OCI-LY7 (cell line): ENCODE data around the gene TMEM181. TPM values are rescaled to one million over a fixed set of nuclear protein-coding genes. Genes with fewer than 3 reads are reported as not detected.

ENCODE experiments used
- BruUV-seq: library from RNA; stranded (reverse); fragments of 400-500 nt; replicated peaks from 2 replicates; lab custom pipeline; 2021; lab: Mats Ljungman, UMichigan
- CTCF ChIA-PET: fragments of 300-600 bp; sonication (Branson Sonifier 250); formaldehyde crosslinking; loops from one replicate; lab custom pipeline; 2022; ENCODE audit warnings: antibody characterized with exemption; ENCODE audit not compliant: unreplicated experiment; lab: Charles Lee
- POLR2A ChIA-PET: fragments of 300-600 bp; sonication (Branson Sonifier 250); formaldehyde crosslinking; loops from one replicate; lab custom pipeline; 2022; ENCODE audit warnings: antibody characterized with exemption; lab: Charles Lee
- DNase-seq: peaks from one replicate; pipeline ENCODE4 v3.0.0-alpha.2; 2015; ENCODE audit warnings: low spot score
- H2AFZ ChIP-seq: fragments of 200-600 bp; sonication (generic), shearing (Covaris generic); 2 replicates; pipeline ENCODE4 v1.6.1; 2014; ENCODE audit warnings: mild to moderate bottlenecking, antibody characterized with exemption, low read length, moderate library complexity
- H3K27ac ChIP-seq: fragments of 200-600 bp; sonication (generic); 2 replicates; pipeline ENCODE4 v1.5.1; 2014; ENCODE audit warnings: mixed run types, low read depth, mild to moderate bottlenecking, moderate library complexity, low read length, inconsistent platforms; ENCODE audit not compliant: poor library complexity, severe bottlenecking
- H3K36me3 ChIP-seq: fragments of 200-600 bp; sonication (generic); 2 replicates; pipeline ENCODE4 v1.6.1; 2014; ENCODE audit warnings: mild to moderate bottlenecking, antibody characterized with exemption, low read length, moderate library complexity, mixed read lengths; ENCODE audit not compliant: insufficient read depth
- H3K4me1 ChIP-seq: fragments of 200-600 bp; sonication (generic); 2 replicates; pipeline ENCODE4 v1.5.1; 2014; ENCODE audit warnings: mild to moderate bottlenecking, low read length; ENCODE audit not compliant: insufficient read depth, poor library complexity, severe bottlenecking
- H3K4me2 ChIP-seq: fragments of 200-600 bp; sonication (generic); 2 replicates; pipeline ENCODE4 v1.6.1; 2014; ENCODE audit warnings: mild to moderate bottlenecking, low read length
- H3K4me3 ChIP-seq: fragments of 200-600 bp; sonication (generic); 2 replicates; pipeline ENCODE4 v1.5.1; 2014; ENCODE audit warnings: mild to moderate bottlenecking, low read depth, low read length; ENCODE audit not compliant: poor library complexity, severe bottlenecking
- H3K79me2 ChIP-seq: fragments of 200-600 bp; sonication (generic); 2 replicates; pipeline ENCODE4 v1.6.1; 2016; ENCODE audit warnings: low read depth, mild to moderate bottlenecking, low read length, moderate library complexity, mixed read lengths; ENCODE audit not compliant: insufficient read depth
- H3K9me2 ChIP-seq: fragments of 200-600 bp; sonication (generic); 2 replicates; pipeline ENCODE4 v1.6.1; 2016; ENCODE audit warnings: mild to moderate bottlenecking, low read length, mixed read lengths; ENCODE audit not compliant: insufficient read depth
- H3K9me3 ChIP-seq: fragments of 200-600 bp; sonication (generic); 2 replicates; pipeline ENCODE4 v1.6.1; 2014; ENCODE audit warnings: mild to moderate bottlenecking, mixed run types, low read length, mixed read lengths
- H4K20me1 ChIP-seq: fragments of 200-600 bp; sonication (generic); 2 replicates; pipeline ENCODE4 v1.6.1; 2014; ENCODE audit warnings: mild to moderate bottlenecking, antibody characterized with exemption, low read length, moderate library complexity, mixed read lengths; ENCODE audit not compliant: insufficient read depth
- CTCF ChIP-seq: fragments of 200-600 bp; sonication (generic); conservative IDR thresholded peaks from 2 replicates; pipeline ENCODE4 v1.5.1; 2014; ENCODE audit warnings: mild to moderate bottlenecking, antibody characterized with exemption, low read length, moderate library complexity, mixed read lengths
- EZH2phosphoT487 ChIP-seq: fragments of 200-600 bp; sonication (generic); IDR thresholded peaks from 2 replicates; pipeline ENCODE4 v1.6.1; 2018; ENCODE audit warnings: low read depth, borderline replicate concordance, mild to moderate bottlenecking, mixed run types, antibody characterized with exemption, low read length, moderate library complexity, mixed read lengths
- intact Hi-C: fragments of 100-400 bp; cut with micrococcal nuclease; formaldehyde crosslinking; loops from one replicate; pipeline ENCODE4 v1.10.0; 2022; ENCODE audit not compliant: unreplicated experiment
- total RNA-seq, 2 experiments: library from RNA; depleted of rRNA in 1 of 2; stranded (reverse); fragments of >200 nt in 1 of 2; shearing (Covaris generic) in 1 of 2; gene quantifications; 2 replicates each; pipeline ENCODE4 v1.2.3, GENCODE V29; 2014 to 2022

The TMEM181 gene
- total RNA-seq, 2 experiments from 2014 or later = 8.0 to 12.5 TPM

- Histone ChIP-seq H3K4me2 (no peak overlapping the region), H3K9me3 (no peaks in the 10 kb centered on the region), H3K27ac (no peak overlapping the region), H3K9me2 (no peaks in the 10 kb centered on the region), H2AFZ (no peak overlapping the region), H4K20me1 (no peaks in the 10 kb centered on the region), H3K79me2 (no peaks in the 10 kb centered on the region), H3K4me1 (no peaks in the 10 kb centered on the region), H3K4me3 (no peak overlapping the region), H3K36me3 (peaks cover 63% of the 10 kb centered on the region; the same call in 1 of the 2 replicates)
- ChIA-PET CTCF (no interaction called here), POLR2A (interaction anchor here (0.5 to 1.3 kb wide), 4 partner anchors 9 to 443 kb away, joined by 3 to 5 read pairs (median 3); partner anchors contain the start of gene DYNLT1)
- DNase-seq = no peak
- intact Hi-C loops = no loop called here
- TF ChIP-seq EZH2phosphoT487 (no peak), CTCF (no peak)
- BruUV-seq = no TSS peak
Measured at GRCh38 chr6:158633127-158633526, 73.2 kb downstream of the TMEM181 start.

GRCh38 chr6:158634695-158635426, 75.0 kb downstream of the TMEM181 start:
- Histone ChIP-seq H4K20me1 (no peaks in the 10 kb centered on the region), H3K9me3 (no peaks in the 10 kb centered on the region), H3K4me1 (no peaks in the 10 kb centered on the region), H2AFZ (no peak overlapping the region), H3K79me2 (no peaks in the 10 kb centered on the region), H3K4me3 (no peak overlapping the region), H3K36me3 (peaks cover 58% of the 10 kb centered on the region; the same call in 1 of the 2 replicates), H3K9me2 (no peaks in the 10 kb centered on the region), H3K27ac (no peak overlapping the region), H3K4me2 (no peak overlapping the region)
- no TSS peak for BruUV-seq
- no peak for DNase-seq
- POLR2A ChIA-PET = interaction anchor here (0.5 to 0.7 kb wide), 2 partner anchors 216 to 787 kb away, joined by 3 read pairs; no protein-coding TSS in a partner anchor
- intact Hi-C loops = no loop called here
- no peak for TF ChIP-seq EZH2phosphoT487
- TF ChIP-seq CTCF = no peak
- CTCF ChIA-PET = no interaction called here
